Skin of body (tissue), 2 donors: ENCODE measurements around the gene ANKRD63. TPM values are rescaled to one million over a fixed set of nuclear protein-coding genes. Genes with fewer than 3 reads are reported as not detected.
A peak's percentile ranks its signal among the peaks of the same experiment; 100 is the strongest.

Source experiments
- DNase-seq: peaks from one replicate; lab custom pipeline; 2025; lab: John Stamatoyannopoulos, UW
- total RNA-seq: library from RNA; depleted of rRNA; stranded (reverse); fragments of >200 nt; gene quantifications from one replicate; pipeline ENCODE4 v1.2.3, GENCODE V29; 2014

Gene ANKRD63
- total RNA-seq, 1 donor from 2014 or later: not detected

- peak; percentile 88 for DNase-seq
Measured at GRCh38 chr15:40263024-40263754, 19.7 kb downstream of the ANKRD63 start.

- DNase-seq: no peak
Measured at GRCh38 chr15:40259021-40259420, 23.8 kb downstream of the ANKRD63 start.

GRCh38 chr15:40258544-40258943 lies 24.3 kb downstream of the ANKRD63 start:
- DNase-seq: no peak

- DNase-seq: no peak
Measured at GRCh38 chr15:40257656-40258450, 25.0 kb downstream of the ANKRD63 start.

GRCh38 chr15:40256638-40257235 lies 26.1 kb downstream of the ANKRD63 start:
- no peak for DNase-seq

GRCh38 chr15:40255033-40255432 lies 27.8 kb downstream of the ANKRD63 start:
- no peak for DNase-seq

GRCh38 chr15:40254452-40254851 lies 28.4 kb downstream of the ANKRD63 start:
- no peak for DNase-seq

GRCh38 chr15:40253167-40253790 lies 29.6 kb downstream of the ANKRD63 start:
- DNase-seq: no peak

GRCh38 chr15:40252438-40253166 lies 30.3 kb downstream of the ANKRD63 start:
- DNase-seq: no peak

- no peak for DNase-seq
Measured at GRCh38 chr15:40252141-40252437, 30.8 kb downstream of the ANKRD63 start.

GRCh38 chr15:40251486-40252140 lies 31.3 kb downstream of the ANKRD63 start:
- DNase-seq: peak; percentile 21

- no peak for DNase-seq
Measured at GRCh38 chr15:40250771-40251483, 31.9 kb downstream of the ANKRD63 start.

GRCh38 chr15:40250304-40250656 lies 32.6 kb downstream of the ANKRD63 start:
- no peak for DNase-seq

- DNase-seq: no peak
Measured at GRCh38 chr15:40249477-40250303, 33.2 kb downstream of the ANKRD63 start.

GRCh38 chr15:40248006-40248783 lies 34.7 kb downstream of the ANKRD63 start:
- no peak for DNase-seq

GRCh38 chr15:40247406-40247971 lies 35.4 kb downstream of the ANKRD63 start:
- no peak for DNase-seq

- DNase-seq: no peak
Measured at GRCh38 chr15:40246496-40247280, 36.2 kb downstream of the ANKRD63 start.
